GM18907 (cell line): ENCODE data around the gene PLEKHS1.
"Not testable (repeated sequence)": the region's sequence is repeated elsewhere in the genome, so short reads cannot be mapped to it uniquely, and the experiment has no call there.

ENCODE experiments used
- ATAC-seq: cut with Tn5 transposase; IDR thresholded peaks from one replicate; pipeline ENCODE4 v1.9.1; 2021; ENCODE audit warnings: mild to moderate bottlenecking, moderate library complexity; ENCODE audit not compliant: unreplicated experiment

The PLEKHS1 gene

GRCh38 chr10:113740850-113741249 lies 10.6 kb upstream of the PLEKHS1 start:
- ATAC-seq, result no peak

- no peak for ATAC-seq
Observed at GRCh38 chr10:113742466-113742865, 9.0 kb upstream of the PLEKHS1 start.

DNA sequence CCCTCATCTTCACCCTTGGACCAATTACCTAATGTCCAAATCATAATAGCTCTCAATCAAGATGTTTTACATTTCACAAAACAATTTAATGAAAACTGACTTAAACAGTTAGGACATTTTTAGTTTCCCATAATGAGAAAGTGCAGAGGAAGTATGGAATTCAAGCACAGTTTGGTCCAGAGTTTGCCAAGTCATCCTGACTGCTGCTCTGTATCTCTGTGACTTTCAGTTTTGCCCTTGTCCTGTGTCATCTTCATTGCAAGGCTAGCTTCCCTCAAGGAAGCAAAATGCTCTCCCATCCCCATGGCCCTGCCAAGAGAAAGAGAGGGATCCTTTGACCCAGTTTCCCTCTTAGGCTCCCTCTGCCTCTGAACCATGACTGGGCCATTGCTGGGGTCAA lies 7.9 kb upstream of the PLEKHS1 start:
- no peak for ATAC-seq

- no peak for ATAC-seq
Observed at GRCh38 chr10:113745374-113745773, 6.1 kb upstream of the PLEKHS1 start.

GRCh38 chr10:113746217-113746957 lies 5.1 kb upstream of the PLEKHS1 start:
- ATAC-seq, result no peak

GRCh38 chr10:113752553-113752952 lies 1.1 kb downstream of the PLEKHS1 start:
- ATAC-seq, result no peak

DNA sequence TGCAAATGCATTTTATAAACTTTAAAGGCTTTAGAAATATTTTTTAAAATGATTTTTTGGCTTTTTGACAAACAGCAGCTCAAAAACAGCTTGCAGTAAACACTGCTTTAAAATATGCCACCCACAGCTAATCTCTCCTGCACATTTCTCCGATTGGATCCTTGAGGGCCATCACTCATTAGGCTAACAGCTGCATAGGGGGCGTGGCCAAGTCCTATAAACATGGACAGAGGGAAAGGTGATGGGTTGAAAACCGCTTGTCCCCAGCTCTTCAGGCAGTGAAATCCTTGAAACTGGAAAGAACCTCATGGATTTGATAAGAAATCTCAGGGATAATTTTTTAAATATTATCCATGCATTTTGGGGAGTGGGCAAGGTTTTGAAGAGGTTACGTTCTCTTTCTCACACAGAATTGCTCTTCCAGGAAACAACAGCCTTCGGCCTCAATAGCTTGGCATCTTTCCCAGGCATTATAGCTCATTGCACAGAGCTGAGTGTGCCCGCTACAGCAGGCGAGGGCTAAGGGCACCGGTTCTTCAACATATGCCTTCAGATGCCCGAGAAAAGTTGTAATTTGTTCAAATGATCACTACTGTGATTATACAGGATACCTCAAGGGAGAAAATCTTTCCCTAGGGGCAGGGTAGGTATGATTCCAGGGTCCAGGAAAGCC lies 1.7 kb downstream of the PLEKHS1 start:
- ATAC-seq, result no peak

DNA sequence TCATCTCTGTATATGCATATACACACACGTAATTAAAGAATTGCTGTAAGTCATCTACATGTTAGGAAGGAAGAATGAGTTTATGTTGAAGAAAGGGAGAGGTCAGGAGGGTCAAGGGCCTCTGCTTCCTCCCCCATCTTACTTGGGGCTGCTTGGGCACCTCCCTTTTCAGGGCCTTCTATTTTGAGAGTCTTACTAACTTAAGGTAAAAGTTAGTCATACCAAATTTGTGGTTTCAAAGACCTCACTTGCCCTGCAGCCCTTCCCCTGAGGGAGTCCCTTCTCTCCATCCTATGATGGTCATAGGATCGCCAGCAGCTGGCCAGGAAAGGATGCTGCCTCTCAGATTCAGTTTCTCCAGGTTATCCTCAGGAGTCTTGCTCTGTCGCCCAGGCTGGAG lies 2.6 kb downstream of the PLEKHS1 start:
- ATAC-seq, result no peak

- no peak for ATAC-seq
Observed at GRCh38 chr10:113754768-113755167, 3.3 kb downstream of the PLEKHS1 start.

- no peak for ATAC-seq
Observed at GRCh38 chr10:113756940-113757543, 5.6 kb downstream of the PLEKHS1 start.

DNA sequence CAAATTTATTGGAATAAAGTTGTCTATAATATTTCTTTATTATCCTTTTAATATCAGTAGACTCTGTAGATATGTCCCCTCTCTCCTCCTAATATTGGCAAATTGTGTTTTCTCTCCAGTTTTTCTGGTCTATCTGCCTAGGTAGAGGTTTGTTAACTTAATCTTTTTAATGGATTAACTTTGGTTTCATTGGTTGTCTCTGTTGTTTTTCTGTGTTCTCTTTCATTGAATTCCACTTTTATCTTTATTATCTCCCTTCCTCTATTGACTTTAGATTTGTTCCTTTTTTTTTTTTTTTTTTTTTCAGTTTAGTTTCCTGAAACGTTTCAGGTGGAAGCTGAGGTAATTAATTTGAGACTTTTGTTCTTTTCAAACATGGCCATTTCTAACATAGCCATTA lies 10.6 kb downstream of the PLEKHS1 start:
- no peak for ATAC-seq

DNA sequence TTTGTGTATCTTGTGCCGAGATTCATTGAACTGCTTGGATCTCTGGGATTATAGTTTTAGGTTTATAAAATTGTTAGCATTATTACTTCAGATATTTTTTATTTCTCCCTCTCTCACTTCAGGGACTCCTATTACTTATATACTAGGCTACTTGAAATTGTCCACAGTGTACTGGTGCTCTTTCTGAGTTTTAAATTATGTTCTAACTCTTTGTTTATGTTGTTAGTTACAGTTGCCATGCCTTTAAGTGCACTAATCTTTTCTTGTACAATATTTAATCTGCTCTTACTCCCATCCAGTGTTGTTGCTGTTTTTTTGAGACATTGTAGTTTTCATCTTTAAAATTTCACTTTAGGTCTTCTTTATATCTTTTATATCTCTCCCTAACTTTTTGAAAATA lies 13.1 kb downstream of the PLEKHS1 start:
- no peak for ATAC-seq

- no peak for ATAC-seq
Observed at GRCh38 chr10:113765910-113766309, 14.4 kb downstream of the PLEKHS1 start.

DNA sequence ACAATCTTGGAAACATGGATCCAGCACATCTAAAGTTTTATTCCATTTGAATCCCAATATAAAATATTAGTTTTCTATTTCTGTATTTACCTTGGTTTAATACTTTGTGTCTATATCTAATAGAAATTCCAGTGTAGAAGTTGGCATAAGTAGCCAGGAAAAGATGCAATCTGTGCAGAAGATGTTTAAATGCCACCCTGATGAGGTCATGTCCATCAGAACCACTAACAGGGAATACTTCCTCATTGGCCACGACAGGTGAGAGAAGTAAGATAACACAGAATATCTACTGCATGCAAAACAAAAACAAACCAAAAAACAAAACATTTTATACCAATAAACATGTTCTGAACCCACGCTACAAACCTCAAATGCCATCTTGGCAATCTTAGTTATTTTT lies 15.7 kb downstream of the PLEKHS1 start:
- no peak for ATAC-seq

DNA sequence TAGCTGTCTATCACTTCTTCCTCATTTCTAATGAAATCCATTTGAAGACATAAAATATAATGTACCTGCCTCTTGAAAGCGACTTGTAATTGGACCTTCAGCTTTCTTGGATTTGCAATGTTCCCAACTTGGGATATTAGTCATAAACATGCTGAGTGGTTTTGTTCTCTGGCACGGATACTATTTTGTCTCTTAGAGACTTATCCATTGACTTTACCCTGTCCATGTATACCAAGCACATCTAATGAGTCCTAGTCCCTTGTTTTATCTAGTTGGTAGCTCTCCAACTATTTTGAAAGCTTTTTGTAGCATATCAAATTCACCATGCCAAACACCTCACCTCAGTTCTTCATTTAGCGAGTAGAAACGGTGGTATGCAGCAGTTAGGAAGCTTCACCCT lies 18.9 kb downstream of the PLEKHS1 start:
- ATAC-seq, result no peak

GRCh38 chr10:113771131-113771530 lies 19.6 kb downstream of the PLEKHS1 start:
- not testable (repeated sequence) for ATAC-seq

- no peak for ATAC-seq
Observed at GRCh38 chr10:113775686-113776294, 24.3 kb downstream of the PLEKHS1 start.

GRCh38 chr10:113776553-113776952 lies 25.1 kb downstream of the PLEKHS1 start:
- no peak for ATAC-seq

- no peak for ATAC-seq
Observed at GRCh38 chr10:113780681-113781250, 29.3 kb downstream of the PLEKHS1 start.

GRCh38 chr10:113782367-113782766 lies 30.9 kb downstream of the PLEKHS1 start:
- ATAC-seq, result no peak

DNA sequence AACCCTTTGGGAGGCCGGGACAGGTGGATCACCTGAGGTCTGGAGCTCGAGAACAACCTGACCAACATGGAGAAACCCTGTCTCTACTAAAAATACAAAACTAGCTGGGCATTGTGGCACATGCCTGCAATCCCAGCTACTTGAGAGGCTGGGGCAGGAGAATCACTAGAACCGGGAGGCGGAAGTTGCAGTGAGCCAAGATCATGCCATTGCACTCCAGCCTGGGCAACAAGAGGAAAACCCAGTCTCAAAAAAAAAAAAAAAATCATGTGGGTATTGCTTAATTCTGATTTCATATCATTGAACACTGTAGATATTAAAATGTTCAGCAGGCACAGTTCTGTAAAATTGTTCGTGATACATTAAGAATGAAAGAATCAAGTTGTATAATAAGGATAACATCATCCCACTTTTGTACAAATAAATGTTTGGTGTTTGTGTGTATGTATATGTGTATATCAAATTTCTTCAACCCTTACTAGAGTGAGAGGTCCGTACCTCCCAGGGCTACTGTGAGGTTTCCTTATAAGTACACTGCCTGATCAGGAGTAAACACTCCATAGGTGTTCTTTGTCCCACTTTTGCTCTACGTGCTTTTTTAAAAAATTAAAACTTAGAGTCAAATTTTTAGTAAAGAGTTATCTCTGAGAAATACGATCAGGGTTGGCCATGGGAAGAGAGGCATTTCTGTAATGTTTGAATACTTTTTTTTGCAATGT lies 31.7 kb downstream of the PLEKHS1 start:
- ATAC-seq, result no peak
